Measurements from ENCODE around the gene ZNF580. TPM values are rescaled to one million over a fixed set of nuclear protein-coding genes. Genes with fewer than 3 reads are reported as not detected.

Gene ZNF580
- total RNA-seq, 2 experiments from 2014 or later, result 24.4 to 50.0 TPM

- peak; percentile 50 for DNase-seq (ENCODE audit: low spot score)
- ChIA-PET POLR2A (interaction anchor here (2.3 kb wide), 1 partner anchor 21 kb away, joined by 6 read pairs; no protein-coding TSS in a partner anchor), CTCF (ENCODE audit: unreplicated experiment) (no interaction called here)
- peak overlapping the region; percentile 95 for H3K4me3 ChIP-seq (ENCODE audit: low read depth, low read length, poor library complexity, severe bottlenecking)
- H3K36me3 ChIP-seq (ENCODE audit: insufficient read depth, low read length), result peaks cover 85% of the 10 kb centered on the region
- H3K27ac ChIP-seq (ENCODE audit: low read depth, low read length, poor library complexity, severe bottlenecking), result peak overlapping the region; percentile 97
- peaks cover 55% of the 10 kb centered on the region for H3K4me1 ChIP-seq (ENCODE audit: insufficient read depth, low read length, poor library complexity, severe bottlenecking)
- no peak overlapping the region for H2AFZ ChIP-seq (ENCODE audit: low read length)
- no TSS peak for BruUV-seq (replicated peaks)
- H3K79me2 ChIP-seq (ENCODE audit: insufficient read depth, low read depth, low read length), result peaks cover 79% of the 10 kb centered on the region
- no peaks in the 10 kb centered on the region for H3K9me2 ChIP-seq (ENCODE audit: insufficient read depth, low read length)
- no peak for TF ChIP-seq CTCF (conservative IDR thresholded peaks at IDR 0.05; ENCODE audit: low read length)
- TF ChIP-seq EZH2phosphoT487 (IDR thresholded peaks at IDR 0.05; ENCODE audit: borderline replicate concordance, low read depth, low read length), result no peak
- peak overlapping the region; percentile 92 for H3K4me2 ChIP-seq (ENCODE audit: low read length)
- no peaks in the 10 kb centered on the region; the same call in 1 of the 2 replicates for H4K20me1 ChIP-seq (ENCODE audit: insufficient read depth, low read length)
- intact Hi-C loops (cut with micrococcal nuclease; ENCODE audit: unreplicated experiment), result loop anchor here (2.0 to 5.0 kb wide), 3 partner anchors 23 to 155 kb away; partner anchors contain the start of genes NLRP11 and U2AF2
- H3K9me3 ChIP-seq (ENCODE audit: low read length), result no peaks in the 10 kb centered on the region
These were observed 36.8 kb downstream of the ZNF580 start for GRCh38 chr19:55677572-55678028.

GRCh38 chr19:55678121-55678671 is 37.4 kb downstream of the ZNF580 start:
- Histone ChIP-seq H3K4me3 (ENCODE audit: low read depth, low read length, poor library complexity, severe bottlenecking) (peak overlapping the region; percentile 95), H3K36me3 (ENCODE audit: insufficient read depth, low read length) (peaks cover 82% of the 10 kb centered on the region)

More at GRCh38 chr19:55678121-55678671, 37.4 kb downstream of the ZNF580 start:
- ChIA-PET CTCF (ENCODE audit: unreplicated experiment) (no interaction called here), POLR2A (interaction anchor here (0.6 to 2.3 kb wide), 2 partner anchors 21 to 1016 kb away, joined by 6 read pairs; no protein-coding TSS in a partner anchor)
- Histone ChIP-seq H3K27ac (ENCODE audit: low read depth, low read length, poor library complexity, severe bottlenecking) (peak overlapping the region; percentile 97), H4K20me1 (ENCODE audit: insufficient read depth, low read length) (no peaks in the 10 kb centered on the region; the same call in 1 of the 2 replicates), H2AFZ (ENCODE audit: low read length) (no peak overlapping the region), H3K4me1 (ENCODE audit: insufficient read depth, low read length, poor library complexity, severe bottlenecking) (peaks cover 54% of the 10 kb centered on the region), H3K9me2 (ENCODE audit: insufficient read depth, low read length) (no peaks in the 10 kb centered on the region), H3K79me2 (ENCODE audit: insufficient read depth, low read depth, low read length) (peaks cover 76% of the 10 kb centered on the region), H3K4me2 (ENCODE audit: low read length) (peak overlapping the region; percentile 92), H3K9me3 (ENCODE audit: low read length) (no peaks in the 10 kb centered on the region)
- no TSS peak for BruUV-seq (replicated peaks)
- intact Hi-C loops (cut with micrococcal nuclease; ENCODE audit: unreplicated experiment), result loop anchor here (2.0 to 5.0 kb wide), 3 partner anchors 23 to 154 kb away; partner anchors contain the start of genes NLRP11 and U2AF2
- TF ChIP-seq EZH2phosphoT487 (IDR thresholded peaks at IDR 0.05; ENCODE audit: borderline replicate concordance, low read depth, low read length), result no peak
- TF ChIP-seq CTCF (conservative IDR thresholded peaks at IDR 0.05; ENCODE audit: low read length), result peak; percentile 57; the same call in 1 of the 2 replicates
- peak; percentile 96 for DNase-seq (ENCODE audit: low spot score)

All from OCI-LY7 (cell line).